ENCODE results near the gene CELSR1.
"Not testable (repeated sequence)": the region's sequence is repeated elsewhere in the genome, so short reads cannot be mapped to it uniquely, and the experiment has no call there.

The CELSR1 gene

DNA sequence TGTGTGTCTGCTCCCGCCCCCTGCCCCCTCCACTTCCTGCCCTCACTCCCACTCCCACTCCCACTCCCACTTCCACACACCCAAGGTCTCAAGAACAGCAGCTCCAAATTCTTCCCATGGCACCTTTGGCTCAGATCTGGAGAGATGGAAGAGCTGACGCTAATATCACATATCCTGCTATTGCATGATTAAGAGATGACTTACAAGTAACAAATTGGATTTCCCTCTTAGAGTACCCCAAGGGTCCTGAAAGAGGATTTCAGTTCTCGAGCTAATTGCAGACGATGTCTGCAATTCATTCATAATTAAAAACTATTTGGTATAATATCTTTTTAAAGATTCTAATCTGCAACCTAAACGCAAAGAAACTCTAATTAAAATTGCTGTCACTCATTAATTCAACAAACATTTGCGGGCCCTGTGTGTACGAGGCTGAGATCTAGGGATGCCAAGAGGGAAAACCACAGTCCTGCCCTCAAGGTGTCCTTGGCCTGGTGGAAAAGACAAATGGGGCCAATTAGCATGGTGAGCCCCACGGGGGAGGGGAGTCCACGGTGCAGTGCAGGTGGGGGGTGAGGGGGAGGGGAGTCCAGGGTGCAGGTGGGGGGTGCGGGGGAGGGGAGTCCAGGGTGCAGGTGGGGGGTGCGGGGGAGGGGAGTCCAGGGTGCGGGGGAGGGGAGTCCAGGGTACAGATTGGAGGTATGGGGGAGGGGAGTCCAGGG, 50.3 kb downstream of the CELSR1 start:
- no peak for FAIRE-seq
- no peak for DNase-seq (ENCODE audit: insufficient read length, low spot score)

DNA sequence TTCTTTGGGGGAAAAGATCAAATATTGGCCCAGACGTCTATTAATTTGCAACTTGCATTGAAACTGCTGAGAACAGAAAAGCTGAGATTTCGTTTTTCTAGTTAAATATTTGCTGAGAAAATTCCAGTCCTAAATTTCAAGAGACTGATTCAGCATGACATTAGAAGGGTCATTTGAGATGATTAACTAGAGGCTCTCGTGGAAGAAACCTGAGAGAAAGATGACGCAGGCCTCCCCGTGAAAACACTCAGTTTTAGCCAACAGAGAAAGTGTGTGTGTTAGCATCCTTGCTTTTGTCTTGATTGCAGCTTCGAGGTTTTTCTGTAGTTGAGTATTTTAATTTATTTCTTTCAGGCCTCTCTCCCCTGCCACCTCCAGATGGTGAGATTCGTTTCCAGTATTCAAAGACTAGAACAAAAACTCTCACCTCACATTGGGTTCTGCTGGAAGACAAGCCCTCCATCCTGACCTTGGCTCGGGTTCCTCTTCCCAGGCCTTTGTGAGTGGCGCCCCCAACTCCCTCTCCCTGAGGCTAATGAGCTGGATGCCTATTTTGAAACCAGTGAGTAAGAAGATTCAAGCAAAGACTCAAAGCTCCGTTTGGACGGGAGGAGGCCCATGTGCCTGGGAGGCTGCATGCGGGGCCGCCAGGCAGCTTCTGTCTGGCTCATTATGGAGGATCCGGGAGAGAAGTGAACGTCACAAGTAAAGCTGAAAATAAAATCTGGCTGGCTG, 52.4 kb downstream of the CELSR1 start:
- no peak for DNase-seq (ENCODE audit: insufficient read length, low spot score)
- no peak for FAIRE-seq

DNA sequence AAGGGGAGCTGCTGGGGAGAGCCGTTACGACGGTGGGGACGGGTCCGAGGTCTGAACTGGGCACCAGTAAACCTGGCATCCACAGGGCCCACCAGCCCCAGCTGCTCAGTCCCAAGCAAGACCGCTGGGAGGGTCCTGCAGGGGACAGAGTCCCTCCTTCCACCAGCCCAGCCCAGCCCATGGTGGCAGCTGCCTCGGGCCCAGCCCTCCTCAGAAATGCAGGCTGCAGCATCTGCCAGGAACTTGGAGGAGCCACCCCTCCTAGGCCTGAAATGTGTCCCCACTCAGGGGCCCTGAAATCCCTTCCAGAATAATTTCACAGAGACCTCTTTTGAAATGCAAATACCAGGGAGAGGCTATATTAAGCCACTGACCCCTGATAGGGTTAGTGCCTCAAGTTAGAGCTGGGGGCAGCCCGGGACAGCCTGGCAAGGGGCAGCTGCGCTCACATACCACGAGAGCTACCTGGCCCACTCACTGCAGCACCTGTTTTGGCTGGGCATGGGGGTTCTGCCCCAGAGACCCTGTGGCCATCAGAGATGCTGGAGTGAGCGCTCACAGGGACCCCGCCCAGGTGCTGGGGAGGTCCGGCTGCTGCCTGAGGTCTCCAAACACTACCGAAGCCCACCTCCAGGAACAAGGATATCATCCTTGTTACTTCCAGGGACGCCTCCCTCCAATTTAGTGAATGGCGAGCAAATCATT, 53.1 kb downstream of the CELSR1 start:
- FAIRE-seq, result no peak

DNA sequence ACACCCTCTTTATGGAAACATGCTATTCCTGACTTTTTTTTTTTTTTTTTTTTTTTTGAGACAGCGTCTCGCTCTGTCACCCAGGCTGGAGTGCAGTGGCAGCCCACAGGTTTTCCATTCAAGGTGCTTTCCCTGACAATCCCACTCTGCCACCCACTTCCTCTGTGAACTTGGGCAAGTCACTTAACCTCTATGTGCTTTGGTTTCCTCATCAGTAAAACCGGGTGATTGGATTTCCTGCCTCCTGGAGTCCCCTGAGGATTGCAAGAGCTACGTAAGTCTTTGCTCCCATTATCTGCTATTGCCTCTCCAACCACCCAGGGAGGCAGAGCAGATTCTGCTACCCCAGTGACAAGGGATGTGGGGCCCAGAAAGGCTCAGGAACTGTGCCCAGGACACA, 54.1 kb downstream of the CELSR1 start:
- FAIRE-seq, result no peak

More for the DNA sequence above, 53.1 kb downstream of the CELSR1 start:
- DNase-seq (ENCODE audit: insufficient read length, low spot score), result no peak

DNA sequence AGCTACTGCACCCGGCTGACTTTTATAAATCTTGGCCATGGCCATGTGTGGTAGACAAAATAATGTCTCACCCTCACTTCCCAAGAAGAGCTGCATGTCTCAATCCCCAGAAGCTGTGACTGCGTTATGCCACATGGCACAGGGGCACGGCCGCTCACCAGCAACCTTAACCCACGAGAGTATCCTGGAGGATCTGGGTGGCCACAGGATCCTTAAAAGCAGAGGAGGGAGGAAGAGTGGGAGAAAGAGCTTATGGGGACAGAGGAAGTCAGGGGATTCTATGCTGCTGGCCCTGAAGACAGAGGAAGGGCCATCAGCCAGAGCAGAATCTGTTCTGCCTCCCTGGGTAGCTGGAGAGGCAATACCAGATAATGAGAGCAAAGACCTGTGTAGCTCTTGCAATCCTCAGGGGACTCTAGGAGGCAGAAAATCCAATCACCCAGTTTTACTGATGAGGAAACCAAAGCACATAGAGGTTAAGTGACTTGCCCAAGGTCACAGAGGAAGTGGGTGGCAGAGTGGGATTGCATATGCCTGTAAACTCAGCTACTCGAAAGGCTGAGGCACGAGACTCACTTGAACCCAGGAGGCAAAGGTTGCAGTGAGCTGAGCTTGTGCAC, 55.3 kb downstream of the CELSR1 start:
- no peak for FAIRE-seq
- no peak for DNase-seq (ENCODE audit: insufficient read length, low spot score)

More for the DNA sequence above, 54.1 kb downstream of the CELSR1 start:
- DNase-seq (ENCODE audit: insufficient read length, low spot score), result no peak

DNA sequence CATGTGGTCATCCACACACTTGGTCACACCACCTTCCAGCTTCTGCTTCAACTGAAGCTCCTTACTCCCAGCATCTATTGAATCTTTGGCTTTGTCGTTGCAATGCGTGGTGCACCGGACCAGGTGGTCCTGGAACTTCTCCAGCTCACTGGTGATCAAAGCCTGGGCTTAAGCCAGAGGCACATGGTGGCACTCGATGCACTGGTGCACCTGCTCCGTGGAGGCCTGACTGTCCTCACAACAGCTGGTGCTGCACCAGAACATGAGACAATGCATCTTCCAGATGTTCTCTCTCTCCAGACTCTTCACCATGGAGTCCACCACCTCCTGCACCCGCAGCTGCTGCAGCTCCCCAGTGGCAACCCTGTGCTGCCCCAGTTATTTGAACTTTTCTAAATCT, 56.0 kb downstream of the CELSR1 start:
- FAIRE-seq (no peak), DNase-seq (ENCODE audit: insufficient read length, low spot score) (no peak)

DNA sequence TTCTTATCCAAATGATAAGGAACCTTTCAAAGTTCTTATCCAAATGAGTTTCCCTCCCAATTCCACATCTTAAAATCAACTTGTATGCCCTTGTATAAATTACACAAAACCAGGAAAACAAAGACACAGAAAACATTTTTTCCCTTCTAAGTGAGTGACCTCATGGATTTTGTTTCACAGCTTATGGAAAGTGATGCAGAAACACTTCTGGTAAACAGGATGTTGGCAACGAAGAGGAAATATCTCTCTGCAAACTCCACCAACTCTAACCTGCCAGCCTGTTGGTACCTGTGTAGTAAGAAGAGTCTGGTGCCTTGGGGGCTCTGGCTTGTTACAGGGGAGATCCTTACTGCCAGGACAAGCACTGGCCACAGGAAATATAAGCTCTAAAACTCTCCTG, 57.0 kb downstream of the CELSR1 start:
- FAIRE-seq, result no peak

DNA sequence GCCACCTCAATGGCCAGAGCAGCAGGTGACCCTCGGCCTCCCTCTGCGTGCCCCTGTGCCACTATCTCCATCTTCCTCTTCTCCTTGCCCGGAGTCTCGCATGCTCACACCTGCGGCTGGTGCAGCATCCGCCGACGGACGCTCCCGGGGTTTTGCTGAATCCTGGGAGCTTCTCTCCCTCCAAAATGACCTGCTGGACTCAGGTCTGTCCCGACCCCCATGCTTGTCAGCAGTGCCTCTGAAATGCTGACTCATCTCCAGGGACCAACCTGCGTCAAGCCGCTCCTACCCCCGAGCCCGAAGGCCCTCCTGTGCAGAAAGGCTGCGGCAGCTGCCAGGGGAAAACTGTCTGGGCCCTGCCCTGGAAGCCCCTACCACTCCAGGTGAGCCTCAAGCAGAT, 58.4 kb downstream of the CELSR1 start:
- DNase-seq (ENCODE audit: insufficient read length, low spot score), result no peak
- FAIRE-seq, result no peak

More for the DNA sequence above, 57.0 kb downstream of the CELSR1 start:
- no peak for DNase-seq (ENCODE audit: insufficient read length, low spot score)

DNA sequence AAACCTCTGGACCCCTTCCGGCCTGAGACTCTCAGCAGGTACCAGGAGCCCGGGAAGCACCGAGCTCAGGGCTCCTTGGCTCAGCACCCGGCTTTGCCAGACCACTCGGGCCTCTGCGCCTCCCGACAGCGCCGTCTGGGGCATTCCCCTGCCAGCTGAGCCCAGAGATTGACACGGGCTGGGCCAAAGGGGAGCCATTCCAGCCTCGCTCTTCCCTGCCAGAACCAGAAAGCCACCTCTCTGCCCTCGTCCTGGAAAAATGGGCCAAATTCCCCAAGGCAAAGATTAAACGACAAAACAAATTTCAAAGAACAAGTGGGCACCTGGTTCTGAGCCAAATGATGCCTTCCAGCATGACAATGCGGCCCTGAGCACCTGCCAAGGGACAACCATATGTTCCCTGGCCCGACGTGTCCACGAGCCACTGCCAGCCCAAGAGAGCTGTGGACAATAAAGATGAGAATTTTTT, 59.3 kb downstream of the CELSR1 start:
- FAIRE-seq (no peak), DNase-seq (ENCODE audit: insufficient read length, low spot score) (no peak)

DNA sequence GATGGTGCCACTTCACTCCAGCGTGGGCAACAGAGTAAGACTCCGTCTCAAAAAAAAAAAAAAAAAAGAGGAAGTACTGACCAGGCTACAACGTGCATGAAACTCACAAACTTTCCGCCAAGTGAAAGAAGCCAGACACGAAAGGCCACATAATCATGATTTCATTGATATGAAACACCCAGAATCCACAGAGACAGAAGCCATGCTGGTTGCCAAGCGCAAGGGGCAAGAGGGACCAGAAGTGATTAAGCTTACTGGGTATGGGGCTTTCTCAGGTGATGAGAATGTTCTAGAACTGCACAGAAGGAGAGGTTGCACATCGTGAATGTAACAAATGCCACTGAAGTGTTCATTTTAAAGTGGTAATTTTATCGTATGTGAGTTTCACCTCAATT, 60.9 kb downstream of the CELSR1 start:
- DNase-seq (ENCODE audit: insufficient read length, low spot score), result no peak
- FAIRE-seq, result no peak

DNA sequence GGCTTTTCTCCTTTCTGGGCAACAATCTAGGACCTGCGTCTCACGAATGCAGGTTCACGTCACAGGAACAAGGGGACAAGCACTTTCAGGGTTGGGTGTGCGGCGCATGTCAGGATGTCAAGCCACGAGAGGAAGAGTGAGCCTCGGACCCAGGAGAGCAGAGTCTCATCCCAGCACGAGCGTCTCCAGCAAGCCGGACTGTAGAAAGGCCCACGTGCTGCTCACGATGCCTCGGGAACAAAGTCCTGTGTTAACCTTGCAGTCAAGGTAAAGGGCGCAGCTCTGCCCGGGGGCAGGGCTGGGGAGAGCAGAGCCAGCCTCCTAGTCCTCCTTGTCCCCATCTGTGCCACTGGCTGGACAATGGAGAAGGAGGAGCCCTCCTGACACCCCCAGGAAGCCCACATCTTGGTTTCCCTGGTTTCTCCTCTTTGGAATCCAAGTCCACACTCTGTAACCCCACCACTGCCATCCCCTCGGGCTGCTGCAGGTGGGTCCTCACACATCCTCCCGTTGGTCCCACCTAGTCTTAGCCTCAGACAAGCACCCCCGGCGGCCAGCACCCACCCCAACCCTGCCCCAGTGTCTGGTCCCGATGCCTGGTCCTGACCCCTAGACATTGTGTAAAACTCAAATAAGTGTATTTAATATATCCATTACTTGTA, 63.4 kb downstream of the CELSR1 start:
- FAIRE-seq (no peak), DNase-seq (ENCODE audit: insufficient read length, low spot score) (no peak)

DNA sequence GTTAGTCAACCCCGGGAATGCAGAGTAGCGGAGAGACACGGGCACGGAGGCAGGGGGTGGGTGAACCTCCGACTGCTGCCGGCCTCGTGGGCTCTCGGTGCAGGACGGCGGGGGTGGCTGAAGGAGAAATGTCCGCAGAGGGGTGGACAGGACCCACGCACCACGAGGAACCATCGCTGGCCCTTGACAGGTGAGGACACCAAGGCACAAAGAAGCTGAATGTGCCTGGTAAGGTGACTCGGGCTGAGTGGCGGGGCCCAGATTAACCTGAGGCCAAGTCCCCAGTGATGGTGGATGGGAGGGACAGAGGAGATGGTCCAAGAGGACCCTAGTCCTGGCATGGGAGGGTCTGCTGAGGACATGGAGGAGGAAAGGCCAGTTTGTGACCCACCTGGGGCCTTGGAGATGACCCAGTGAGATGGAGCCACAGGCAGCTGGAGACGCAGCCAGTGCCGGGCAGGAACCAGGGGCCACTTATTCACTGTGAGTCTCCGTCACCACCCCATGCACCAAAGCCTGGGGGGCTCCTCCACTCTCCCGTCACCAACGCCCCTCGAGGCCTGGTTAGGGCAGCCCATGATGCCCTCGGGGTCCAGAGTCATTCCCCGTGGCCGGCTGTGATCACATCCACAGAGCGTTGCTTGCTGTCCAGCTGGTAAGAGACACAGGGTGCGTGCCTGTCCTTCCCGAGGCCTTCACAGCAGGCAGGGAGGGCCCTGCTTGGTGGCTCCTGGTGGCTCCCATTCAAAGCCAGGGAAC, 64.2 kb downstream of the CELSR1 start:
- FAIRE-seq (no peak), DNase-seq (ENCODE audit: insufficient read length, low spot score) (no peak)

DNA sequence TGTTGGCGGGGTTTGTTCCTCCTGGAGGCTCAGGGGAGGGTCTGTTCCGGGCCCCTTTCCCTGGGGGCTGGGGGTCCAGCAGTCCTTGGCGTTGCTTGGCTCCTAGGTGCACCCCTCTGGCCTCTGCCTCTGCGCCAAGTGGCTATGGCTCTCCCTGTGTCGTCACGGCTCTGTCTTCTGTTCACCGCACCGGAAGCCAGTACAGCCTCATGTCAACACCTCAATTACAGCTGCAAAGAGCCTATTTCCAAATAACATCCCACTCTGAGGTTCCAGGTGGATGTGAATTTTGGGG, 64.8 kb downstream of the CELSR1 start:
- no peak for DNase-seq (ENCODE audit: insufficient read length, low spot score)
- FAIRE-seq, result no peak

DNA sequence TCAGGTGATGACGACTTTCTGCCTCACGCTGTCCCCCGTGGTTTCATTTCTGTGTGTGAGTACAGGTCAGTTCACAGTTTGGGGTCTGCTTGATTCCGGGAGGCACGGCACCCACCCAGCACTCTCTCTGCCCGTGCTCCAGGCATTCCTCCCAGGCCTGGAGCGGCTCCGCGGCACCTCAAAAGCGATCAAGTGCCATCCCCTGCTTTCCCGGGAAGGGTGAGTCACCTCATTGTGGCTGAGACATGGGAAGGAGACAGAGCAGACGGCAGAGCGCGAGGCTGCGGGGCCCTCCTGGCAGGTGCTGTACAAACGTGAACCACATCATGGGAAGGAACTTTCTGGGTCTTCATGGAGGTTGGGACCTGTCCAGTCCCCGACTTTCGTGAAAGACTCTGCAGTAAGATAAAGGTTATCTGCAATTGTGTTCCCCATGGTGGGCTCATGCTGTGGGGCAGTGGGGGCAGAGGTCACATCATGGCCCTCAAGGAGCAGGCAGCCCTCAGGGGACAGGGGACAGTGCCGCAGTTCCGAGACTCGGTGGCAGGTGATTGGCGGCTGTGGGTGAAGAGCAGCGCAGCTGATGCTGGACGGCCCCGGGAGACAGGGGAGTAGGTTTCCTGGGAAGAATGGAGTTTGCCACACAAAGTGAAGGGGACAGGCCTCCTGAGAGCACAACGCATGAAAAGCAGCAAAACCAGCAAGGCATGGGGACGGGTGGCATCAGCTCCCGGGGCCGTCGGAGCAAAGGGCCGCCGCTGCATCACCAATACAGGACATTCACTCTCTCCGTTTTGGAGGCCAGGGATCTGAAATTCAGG, 65.3 kb downstream of the CELSR1 start:
- FAIRE-seq, result no peak
- DNase-seq (ENCODE audit: insufficient read length, low spot score), result no peak

DNA sequence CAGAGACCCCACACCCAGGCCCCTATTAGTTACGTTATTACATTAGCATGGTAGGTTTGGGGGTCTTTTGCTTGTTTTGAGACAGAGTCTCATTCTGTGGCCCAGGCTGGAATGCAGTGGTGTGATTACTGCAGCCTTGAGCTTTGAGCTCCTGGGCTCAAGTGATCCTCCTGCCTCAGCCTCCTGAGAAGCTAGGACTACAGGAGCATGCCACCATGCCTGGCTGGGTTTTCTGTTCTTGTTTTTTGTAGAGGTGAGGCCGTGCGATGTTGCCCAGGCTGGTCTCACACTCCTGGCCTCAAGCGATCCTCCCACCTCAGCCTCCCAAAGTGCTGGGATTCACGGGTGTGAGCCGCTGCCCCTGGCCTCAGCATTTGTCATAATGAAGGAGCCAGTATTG, 66.1 kb downstream of the CELSR1 start:
- not testable (repeated sequence) for FAIRE-seq; DNase-seq (ENCODE audit: insufficient read length, low spot score)

DNA sequence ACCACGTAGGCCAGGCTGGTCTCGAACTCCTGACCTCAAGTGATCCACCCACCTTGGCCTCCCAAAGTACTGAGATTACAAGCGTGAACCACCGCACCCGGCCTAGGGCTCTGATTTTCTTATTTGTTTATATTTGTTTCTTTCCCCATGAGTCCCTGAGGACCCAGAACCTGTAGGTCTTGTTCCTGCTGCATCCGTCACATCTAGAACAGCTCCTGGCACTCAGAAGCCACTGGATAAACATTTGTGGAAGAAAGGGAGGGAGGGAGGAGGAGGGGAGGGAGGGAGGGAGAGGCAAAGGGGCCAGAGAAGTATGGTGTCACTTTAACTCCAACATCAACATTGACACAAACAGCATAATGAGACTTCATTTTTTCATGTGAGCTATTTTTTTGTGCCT, 67.7 kb downstream of the CELSR1 start:
- no peak for FAIRE-seq
- DNase-seq (ENCODE audit: insufficient read length, low spot score), result no peak

DNA sequence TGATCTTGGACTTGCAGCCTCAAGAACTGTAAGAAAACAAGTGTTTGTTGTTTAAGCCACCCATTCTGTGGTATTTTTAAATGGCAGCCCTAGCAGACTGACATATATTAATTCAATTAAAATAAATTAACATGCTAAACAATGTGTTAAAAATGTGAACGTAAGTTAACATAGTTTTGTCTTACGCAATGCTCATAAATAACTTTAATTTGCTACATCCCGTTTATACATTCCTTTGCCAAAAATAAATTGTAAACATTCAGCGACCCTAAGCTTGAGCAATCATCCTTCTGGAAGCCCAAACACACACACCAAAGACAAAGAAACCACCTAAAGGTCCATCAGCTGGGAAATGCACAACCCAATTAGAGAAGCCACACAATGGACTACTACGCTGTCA, 70.4 kb downstream of the CELSR1 start:
- DNase-seq (ENCODE audit: insufficient read length, low spot score), result no peak
- FAIRE-seq, result no peak

DNA sequence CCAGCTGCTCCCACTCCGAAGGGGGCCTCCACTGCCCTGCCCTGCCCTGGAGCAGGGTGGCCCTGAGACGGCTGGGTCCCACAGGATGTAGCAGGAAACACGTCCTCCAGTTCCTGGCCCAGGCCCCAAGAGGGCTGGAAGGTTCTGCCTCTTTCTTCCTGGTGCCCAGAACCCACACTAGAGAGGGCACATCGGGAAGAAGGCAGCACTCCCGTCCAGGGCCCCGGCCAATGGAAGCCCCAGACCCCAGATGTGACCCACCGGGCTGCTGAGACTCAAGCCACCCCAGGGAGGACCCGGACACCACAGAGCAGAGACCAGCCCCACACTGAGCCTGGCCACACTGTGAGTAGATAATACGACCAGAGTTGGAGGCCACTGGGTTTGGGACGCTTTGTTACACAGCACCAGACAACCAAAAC, 71.2 kb downstream of the CELSR1 start:
- FAIRE-seq, result no peak
- DNase-seq (ENCODE audit: insufficient read length, low spot score), result no peak

DNA sequence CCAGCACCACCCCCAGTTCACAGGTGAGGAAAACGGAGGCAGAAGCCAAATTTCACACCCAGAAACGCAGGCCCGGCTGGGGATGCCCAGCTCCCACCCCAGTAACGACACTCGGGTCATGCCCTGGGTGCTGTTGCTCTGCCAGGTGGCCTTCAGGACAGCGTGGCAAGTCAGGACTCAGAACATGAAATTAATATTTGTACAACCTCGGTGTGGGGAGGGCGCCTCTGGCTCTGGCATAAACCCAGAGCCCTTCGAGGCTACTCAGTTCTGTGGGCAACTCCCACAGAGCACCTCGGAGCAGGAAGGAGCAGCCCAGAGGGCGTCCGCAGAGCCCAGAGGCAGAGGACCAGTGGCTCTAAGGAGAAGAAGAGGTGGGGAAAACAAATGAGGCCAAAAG, 71.6 kb downstream of the CELSR1 start:
- DNase-seq (ENCODE audit: insufficient read length, low spot score) (no peak), FAIRE-seq (no peak)
